Type B pancreatic cell (in vitro differentiated cells): ENCODE measurements around the gene RAP1GAP2. TPM values are rescaled to one million over a fixed set of nuclear protein-coding genes. Genes with fewer than 3 reads are reported as not detected.

Experiments used
- DNase-seq: peaks from one replicate; pipeline ENCODE4 v3.0.0; 2021; ENCODE audit warnings: mixed read lengths; ENCODE audit not compliant: unreplicated experiment; ENCODE audit errors: extremely low spot score
- H3K27ac Mint-ChIP-seq: 2 replicates; pipeline ENCODE4 v1.8.0; 2021; ENCODE audit warnings: mild to moderate bottlenecking, mixed read lengths
- H3K27me3 Mint-ChIP-seq: 2 replicates; pipeline ENCODE4 v1.8.0; 2021; ENCODE audit warnings: mixed read lengths
- H3K36me3 Mint-ChIP-seq: 2 replicates; pipeline ENCODE4 v1.8.0; 2021; ENCODE audit warnings: mixed read lengths
- H3K4me1 Mint-ChIP-seq: one replicate; pipeline ENCODE4 v1.8.0; 2021; ENCODE audit warnings: mixed read lengths; ENCODE audit not compliant: unreplicated experiment
- H3K4me3 Mint-ChIP-seq: 2 replicates; pipeline ENCODE4 v1.8.0; 2021; ENCODE audit warnings: mild to moderate bottlenecking, mixed read lengths
- H3K9me3 Mint-ChIP-seq: 2 replicates; pipeline ENCODE4 v1.8.0; 2021; ENCODE audit warnings: mixed read lengths
- total RNA-seq: library from RNA; stranded (reverse); gene quantifications from 2 replicates; pipeline ENCODE4 v1.2.1, GENCODE V29; 2021; ENCODE audit warnings: low replicate concordance
- TF ChIP-seq, protein P1 (sequence below): fragments of 200-600 bp; sonication (generic); conservative IDR thresholded peaks from 2 replicates; pipeline ENCODE4 v1.5.0; 2021; ENCODE audit warnings: antibody characterized with exemption, mild to moderate bottlenecking

The RAP1GAP2 gene
- total RNA-seq, 1 donor from 2014 or later, result 49.7 TPM

DNA sequence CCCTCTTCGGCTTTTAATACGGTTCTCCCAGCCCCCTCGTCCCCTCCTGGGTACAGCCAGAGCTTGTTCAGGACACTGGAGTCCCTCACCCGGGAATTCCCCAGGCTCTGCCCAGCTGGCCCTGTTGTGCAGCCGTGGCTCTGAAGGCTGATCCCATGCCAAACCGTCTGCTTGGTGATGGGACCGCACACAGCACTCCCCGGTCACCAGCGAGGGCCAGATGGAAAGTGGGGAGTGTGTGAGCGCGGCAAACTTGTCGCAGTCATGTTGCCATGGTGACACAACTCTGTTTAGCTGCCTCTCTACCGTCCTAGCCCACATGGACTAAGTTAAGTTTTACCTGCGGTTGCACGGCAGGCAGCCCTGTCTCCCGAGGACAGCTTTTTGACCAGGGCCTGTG, 107.9 kb downstream of the RAP1GAP2 start:
- H3K9me3 Mint-ChIP-seq, result no peaks in the 10 kb centered on the region
- H3K4me1 Mint-ChIP-seq, result peaks cover 12% of the 10 kb centered on the region
- TF ChIP-seq, protein P1, sequence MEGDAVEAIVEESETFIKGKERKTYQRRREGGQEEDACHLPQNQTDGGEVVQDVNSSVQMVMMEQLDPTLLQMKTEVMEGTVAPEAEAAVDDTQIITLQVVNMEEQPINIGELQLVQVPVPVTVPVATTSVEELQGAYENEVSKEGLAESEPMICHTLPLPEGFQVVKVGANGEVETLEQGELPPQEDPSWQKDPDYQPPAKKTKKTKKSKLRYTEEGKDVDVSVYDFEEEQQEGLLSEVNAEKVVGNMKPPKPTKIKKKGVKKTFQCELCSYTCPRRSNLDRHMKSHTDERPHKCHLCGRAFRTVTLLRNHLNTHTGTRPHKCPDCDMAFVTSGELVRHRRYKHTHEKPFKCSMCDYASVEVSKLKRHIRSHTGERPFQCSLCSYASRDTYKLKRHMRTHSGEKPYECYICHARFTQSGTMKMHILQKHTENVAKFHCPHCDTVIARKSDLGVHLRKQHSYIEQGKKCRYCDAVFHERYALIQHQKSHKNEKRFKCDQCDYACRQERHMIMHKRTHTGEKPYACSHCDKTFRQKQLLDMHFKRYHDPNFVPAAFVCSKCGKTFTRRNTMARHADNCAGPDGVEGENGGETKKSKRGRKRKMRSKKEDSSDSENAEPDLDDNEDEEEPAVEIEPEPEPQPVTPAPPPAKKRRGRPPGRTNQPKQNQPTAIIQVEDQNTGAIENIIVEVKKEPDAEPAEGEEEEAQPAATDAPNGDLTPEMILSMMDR, result no peak
- H3K36me3 Mint-ChIP-seq, result peaks cover 7% of the 10 kb centered on the region
- no peak overlapping the region for H3K4me3 Mint-ChIP-seq
- peak overlapping the region; percentile 70 for H3K27ac Mint-ChIP-seq
- no peaks in the 10 kb centered on the region for H3K27me3 Mint-ChIP-seq
- DNase-seq, result no peak

DNA sequence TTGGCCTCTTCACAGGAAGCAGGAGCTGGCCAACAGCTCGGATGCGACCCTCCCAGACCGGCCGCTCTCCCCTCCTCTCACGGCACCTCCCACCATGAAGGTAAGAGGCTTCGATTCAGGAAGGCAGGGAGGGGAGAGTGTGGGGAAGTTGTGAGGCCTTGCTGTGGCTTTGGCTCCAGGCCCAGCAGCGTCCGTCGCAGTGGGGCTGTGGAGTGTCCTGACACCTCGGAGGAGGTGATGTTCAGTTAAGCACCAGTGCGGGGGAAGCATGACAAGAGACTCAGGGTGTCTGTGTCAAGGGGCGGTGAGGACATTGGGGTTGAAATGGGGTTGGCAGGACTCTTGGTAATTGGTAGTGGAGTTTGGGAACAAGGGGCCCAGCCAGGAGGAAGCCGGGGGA, 109.0 kb downstream of the RAP1GAP2 start:
- Mint-ChIP-seq H3K4me1 (peaks cover 15% of the 10 kb centered on the region), H3K4me3 (no peak overlapping the region), H3K36me3 (peaks cover 7% of the 10 kb centered on the region), H3K27ac (no peak overlapping the region), H3K9me3 (no peaks in the 10 kb centered on the region), H3K27me3 (no peaks in the 10 kb centered on the region)
- TF ChIP-seq, protein P1, result no peak
- no peak for DNase-seq

DNA sequence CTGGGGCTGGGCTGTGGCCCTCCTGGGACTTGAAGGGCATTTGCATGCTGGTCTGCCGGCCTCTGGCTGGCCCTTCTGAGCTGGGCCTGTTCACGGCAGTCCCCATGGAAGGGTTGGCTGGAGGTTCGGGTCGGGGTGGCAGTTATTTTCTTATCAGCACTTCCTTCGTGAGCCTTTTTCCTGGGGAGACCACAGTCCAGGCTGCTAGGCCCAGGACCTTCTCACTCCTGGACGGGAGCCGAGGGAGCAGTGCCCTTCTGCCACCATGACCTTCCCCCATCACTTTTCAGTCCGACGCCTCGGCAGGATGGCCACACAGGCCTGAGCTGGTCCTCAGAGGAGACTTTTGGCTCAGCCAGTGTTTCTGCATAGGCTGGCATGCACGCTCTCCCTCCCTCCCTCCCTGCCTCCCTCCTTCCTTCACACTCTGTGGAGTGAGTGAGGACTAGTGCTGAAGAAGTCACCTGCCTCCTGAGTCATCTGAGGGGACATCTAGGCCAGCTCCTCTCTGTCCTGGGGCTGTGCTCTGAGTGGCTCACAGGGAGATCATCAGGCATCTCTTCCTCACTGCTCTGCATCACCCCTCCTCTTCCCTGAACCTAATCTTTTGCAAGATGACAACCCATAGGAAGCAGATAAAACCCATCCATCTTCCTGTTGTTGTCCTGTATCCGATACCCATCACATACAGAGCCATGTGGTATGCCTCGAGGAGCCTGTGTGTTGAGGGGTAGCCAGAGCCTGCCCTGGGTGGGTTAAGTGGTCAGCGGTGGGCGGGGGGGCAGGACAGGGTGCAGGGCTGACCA, 109.7 kb downstream of the RAP1GAP2 start:
- no peak for DNase-seq
- Mint-ChIP-seq H3K4me1 (peaks cover 15% of the 10 kb centered on the region), H3K4me3 (no peak overlapping the region), H3K9me3 (no peaks in the 10 kb centered on the region), H3K36me3 (peaks cover 7% of the 10 kb centered on the region), H3K27me3 (no peaks in the 10 kb centered on the region), H3K27ac (no peak overlapping the region)
- TF ChIP-seq, protein P1, result no peak

DNA sequence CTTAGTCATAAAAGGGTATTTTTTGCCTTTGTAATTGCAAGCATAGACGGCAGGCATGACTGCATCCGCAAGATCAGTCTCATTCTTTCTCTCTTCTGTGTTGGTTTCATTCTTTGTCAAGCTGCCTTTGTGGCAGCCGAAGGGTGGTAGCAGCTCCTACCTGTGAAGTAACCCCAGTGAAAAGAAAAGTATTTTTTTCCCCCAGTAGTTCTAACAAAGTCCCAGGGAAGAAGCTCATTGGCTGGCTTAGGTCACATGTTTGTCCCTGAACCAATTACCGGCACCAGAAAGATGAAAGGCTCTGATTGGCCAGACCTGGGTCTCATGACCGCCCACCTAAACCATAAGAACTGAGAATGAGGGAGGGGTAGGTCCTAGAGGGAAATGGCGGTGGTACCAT, 110.7 kb downstream of the RAP1GAP2 start:
- Mint-ChIP-seq H3K27me3 (no peaks in the 10 kb centered on the region), H3K4me1 (peaks cover 15% of the 10 kb centered on the region), H3K27ac (no peak overlapping the region), H3K36me3 (peaks cover 7% of the 10 kb centered on the region), H3K9me3 (no peaks in the 10 kb centered on the region), H3K4me3 (no peak overlapping the region)
- no peak for DNase-seq
- TF ChIP-seq, protein P1, result no peak

DNA sequence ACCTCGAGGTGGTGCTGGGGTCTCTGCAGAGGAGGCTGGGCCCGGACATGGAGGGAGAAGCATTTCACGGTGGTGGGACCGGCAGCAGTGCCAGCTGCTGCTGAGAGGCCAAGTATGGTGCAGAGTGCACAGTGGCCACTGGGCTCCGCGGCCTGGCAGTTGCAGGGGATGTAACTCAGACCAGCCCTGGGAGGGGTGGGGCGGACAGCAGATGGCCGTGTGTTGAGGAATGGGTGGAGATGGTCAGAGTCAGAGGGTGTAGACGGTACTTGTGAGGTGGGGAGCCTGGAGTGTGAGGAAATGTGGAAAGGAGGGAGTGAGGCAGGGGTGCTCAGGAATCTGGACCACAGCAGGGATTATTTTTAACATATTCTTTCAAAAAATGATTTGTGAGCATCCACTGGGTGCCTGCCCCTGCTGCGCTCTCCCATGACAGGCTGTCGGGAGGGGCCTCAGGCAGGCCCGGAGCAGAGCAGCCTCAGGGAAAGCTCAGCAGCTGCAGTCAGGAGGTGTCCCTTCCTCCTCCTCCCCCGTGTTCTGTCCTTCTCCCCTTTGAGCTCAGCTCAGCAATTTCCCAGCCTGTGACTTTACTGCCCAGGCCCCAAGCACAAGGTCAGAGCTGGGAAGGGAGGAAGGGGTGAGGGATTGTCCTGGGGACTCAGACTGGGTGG, 113.1 kb downstream of the RAP1GAP2 start:
- Mint-ChIP-seq H3K36me3 (peaks cover 7% of the 10 kb centered on the region), H3K27me3 (no peaks in the 10 kb centered on the region), H3K4me3 (peak overlapping the region; percentile 28), H3K4me1 (peaks cover 5% of the 10 kb centered on the region), H3K27ac (peak overlapping the region; percentile 79), H3K9me3 (no peaks in the 10 kb centered on the region)
- TF ChIP-seq, protein P1, result no peak
- no peak for DNase-seq
